ENCODE results near the gene RFT1.

DNA sequence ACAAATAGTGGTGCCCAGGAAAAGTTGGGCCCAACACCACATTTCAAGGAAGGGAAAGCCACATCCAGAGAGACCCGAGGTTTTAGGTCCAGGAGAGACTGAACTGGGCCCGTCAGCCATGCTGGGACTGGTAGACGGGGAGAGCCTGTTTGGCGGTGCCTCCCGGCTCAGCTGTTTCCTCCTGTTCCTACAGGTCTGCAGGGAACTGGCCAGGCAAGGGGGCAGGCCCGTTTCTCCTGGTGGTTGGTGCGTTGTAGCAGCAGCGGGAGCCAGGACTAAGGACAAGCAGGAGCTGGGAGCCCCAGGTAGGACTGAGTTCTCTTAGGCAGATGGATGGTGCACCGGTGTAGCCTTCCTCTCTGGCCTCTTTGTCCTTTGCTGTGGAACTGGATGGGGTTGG is 34.7 kb upstream of the RFT1 start:
- TF ChIP-seq, protein P1, sequence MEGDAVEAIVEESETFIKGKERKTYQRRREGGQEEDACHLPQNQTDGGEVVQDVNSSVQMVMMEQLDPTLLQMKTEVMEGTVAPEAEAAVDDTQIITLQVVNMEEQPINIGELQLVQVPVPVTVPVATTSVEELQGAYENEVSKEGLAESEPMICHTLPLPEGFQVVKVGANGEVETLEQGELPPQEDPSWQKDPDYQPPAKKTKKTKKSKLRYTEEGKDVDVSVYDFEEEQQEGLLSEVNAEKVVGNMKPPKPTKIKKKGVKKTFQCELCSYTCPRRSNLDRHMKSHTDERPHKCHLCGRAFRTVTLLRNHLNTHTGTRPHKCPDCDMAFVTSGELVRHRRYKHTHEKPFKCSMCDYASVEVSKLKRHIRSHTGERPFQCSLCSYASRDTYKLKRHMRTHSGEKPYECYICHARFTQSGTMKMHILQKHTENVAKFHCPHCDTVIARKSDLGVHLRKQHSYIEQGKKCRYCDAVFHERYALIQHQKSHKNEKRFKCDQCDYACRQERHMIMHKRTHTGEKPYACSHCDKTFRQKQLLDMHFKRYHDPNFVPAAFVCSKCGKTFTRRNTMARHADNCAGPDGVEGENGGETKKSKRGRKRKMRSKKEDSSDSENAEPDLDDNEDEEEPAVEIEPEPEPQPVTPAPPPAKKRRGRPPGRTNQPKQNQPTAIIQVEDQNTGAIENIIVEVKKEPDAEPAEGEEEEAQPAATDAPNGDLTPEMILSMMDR (IDR thresholded peaks at IDR 0.05; ENCODE audit: insufficient read depth, low read length), result no peak
- no peak for TF ChIP-seq POLR2AphosphoS5 (IDR thresholded peaks at IDR 0.05; ENCODE audit: low read depth)
- TF ChIP-seq, protein P2, sequence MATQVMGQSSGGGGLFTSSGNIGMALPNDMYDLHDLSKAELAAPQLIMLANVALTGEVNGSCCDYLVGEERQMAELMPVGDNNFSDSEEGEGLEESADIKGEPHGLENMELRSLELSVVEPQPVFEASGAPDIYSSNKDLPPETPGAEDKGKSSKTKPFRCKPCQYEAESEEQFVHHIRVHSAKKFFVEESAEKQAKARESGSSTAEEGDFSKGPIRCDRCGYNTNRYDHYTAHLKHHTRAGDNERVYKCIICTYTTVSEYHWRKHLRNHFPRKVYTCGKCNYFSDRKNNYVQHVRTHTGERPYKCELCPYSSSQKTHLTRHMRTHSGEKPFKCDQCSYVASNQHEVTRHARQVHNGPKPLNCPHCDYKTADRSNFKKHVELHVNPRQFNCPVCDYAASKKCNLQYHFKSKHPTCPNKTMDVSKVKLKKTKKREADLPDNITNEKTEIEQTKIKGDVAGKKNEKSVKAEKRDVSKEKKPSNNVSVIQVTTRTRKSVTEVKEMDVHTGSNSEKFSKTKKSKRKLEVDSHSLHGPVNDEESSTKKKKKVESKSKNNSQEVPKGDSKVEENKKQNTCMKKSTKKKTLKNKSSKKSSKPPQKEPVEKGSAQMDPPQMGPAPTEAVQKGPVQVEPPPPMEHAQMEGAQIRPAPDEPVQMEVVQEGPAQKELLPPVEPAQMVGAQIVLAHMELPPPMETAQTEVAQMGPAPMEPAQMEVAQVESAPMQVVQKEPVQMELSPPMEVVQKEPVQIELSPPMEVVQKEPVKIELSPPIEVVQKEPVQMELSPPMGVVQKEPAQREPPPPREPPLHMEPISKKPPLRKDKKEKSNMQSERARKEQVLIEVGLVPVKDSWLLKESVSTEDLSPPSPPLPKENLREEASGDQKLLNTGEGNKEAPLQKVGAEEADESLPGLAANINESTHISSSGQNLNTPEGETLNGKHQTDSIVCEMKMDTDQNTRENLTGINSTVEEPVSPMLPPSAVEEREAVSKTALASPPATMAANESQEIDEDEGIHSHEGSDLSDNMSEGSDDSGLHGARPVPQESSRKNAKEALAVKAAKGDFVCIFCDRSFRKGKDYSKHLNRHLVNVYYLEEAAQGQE (IDR thresholded peaks at IDR 0.05; ENCODE audit: insufficient replicate concordance, low read depth), result no peak

Measured in HL-60 (cell line).